Measurements from ENCODE around the gene MTIF2.
"Not testable (repeated sequence)": the region's sequence is repeated elsewhere in the genome, so short reads cannot be mapped to it uniquely, and the experiment has no call there.

DNA sequence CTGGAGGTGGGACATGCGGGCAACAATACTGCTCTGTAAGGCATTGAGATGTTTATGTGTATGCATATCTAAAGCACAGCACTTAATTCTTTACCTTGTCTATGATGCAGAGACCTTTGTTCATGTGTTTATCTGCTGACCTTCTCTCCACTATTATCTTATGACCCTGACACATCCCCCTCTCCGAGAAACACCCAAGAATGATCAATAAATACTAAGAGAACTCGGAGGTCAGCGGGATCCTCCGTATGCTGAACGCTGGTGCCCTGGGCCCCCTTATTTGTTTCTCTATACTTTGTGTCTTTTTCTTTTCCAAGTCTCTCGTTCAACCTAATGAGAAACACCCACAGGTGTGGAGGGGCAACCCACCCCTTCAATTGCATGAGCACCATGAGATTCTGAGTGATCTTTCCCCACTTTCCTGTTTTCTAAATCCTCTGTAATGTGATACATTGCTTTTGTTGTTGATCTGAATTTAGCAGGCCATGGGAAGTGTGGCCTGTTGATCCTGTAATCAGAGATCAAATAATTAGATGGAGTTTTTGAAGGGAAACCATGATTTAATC lies 10.9 kb upstream of the MTIF2 start:
- not testable (repeated sequence) for TF ChIP-seq ZNF274 (IDR thresholded peaks at IDR 0.05; ENCODE audit: low read depth, low read length); YY1 (IDR thresholded peaks at IDR 0.05; ENCODE audit: insufficient read depth, insufficient read length); SUZ12 (IDR thresholded peaks at IDR 0.05; ENCODE audit: extremely low read depth, insufficient read depth, insufficient read length)
